Measurements from ENCODE around the gene C7orf57. TPM values are rescaled to one million over a fixed set of nuclear protein-coding genes. Genes with fewer than 3 reads are reported as not detected.

The C7orf57 gene
- total and polyA plus RNA-seq, 2 experiments from 2014 or later: 0.42 to 2.1 TPM

- Histone ChIP-seq H3K9me2 (ENCODE audit: insufficient read depth) (no peaks in the 10 kb centered on the region), H3K4me2 (no peak overlapping the region), H3K27me3 (ENCODE audit: insufficient read depth) (no peaks in the 10 kb centered on the region), H3F3A (replicated peaks; ENCODE audit: low read depth) (no peaks in the 10 kb centered on the region), H3K4me3 (no peak overlapping the region), H3K4me1 (ENCODE audit: insufficient read depth) (no peaks in the 10 kb centered on the region), H4K20me1 (replicated peaks; ENCODE audit: insufficient read depth) (no peaks in the 10 kb centered on the region), H3K36me3 (ENCODE audit: insufficient read depth) (no peaks in the 10 kb centered on the region), H3K27ac (ENCODE audit: low read depth) (no peak overlapping the region), H2AFZ (no peak overlapping the region), H3K79me2 (replicated peaks; ENCODE audit: insufficient read depth) (no peaks in the 10 kb centered on the region)
- Mint-ChIP-seq H3K27ac (no peak overlapping the region), H3K9me3 (peaks cover 8% of the 10 kb centered on the region; the same call in 1 of the 3 replicates), H3K4me3 (no peak overlapping the region), H3K4me1 (peaks cover 2% of the 10 kb centered on the region; the same call in 2 of the 3 replicates), H3K27me3 (ENCODE audit: insufficient read depth, low read depth, poor library complexity) (peaks cover 1% of the 10 kb centered on the region), H3K36me3 (ENCODE audit: low read depth) (no peaks in the 10 kb centered on the region)
- ATAC-seq (no peak), DNase-seq (ENCODE audit: low spot score) (no peak)
- TF ChIP-seq JUNB (IDR thresholded peaks at IDR 0.05; ENCODE audit: unreplicated experiment) (no peak), REST (IDR thresholded peaks at IDR 0.05; ENCODE audit: unreplicated experiment) (no peak), ETS1 (IDR thresholded peaks at IDR 0.05) (no peak), STAT1 (IDR thresholded peaks at IDR 0.05; ENCODE audit: unreplicated experiment) (no peak), POLR2AphosphoS5 (IDR thresholded peaks at IDR 0.05; ENCODE audit: low read depth) (no peak), CTCF (conservative IDR thresholded peaks at IDR 0.05; ENCODE audit: low read depth in 2 of 2) (no peak), EZH2phosphoT487 (IDR thresholded peaks at IDR 0.05; ENCODE audit: unreplicated experiment) (no peak), NANOG (IDR thresholded peaks at IDR 0.05; ENCODE audit: borderline replicate concordance) (no peak), ZNF331 (CRISPR knock-in tag; IDR thresholded peaks at IDR 0.05; ENCODE audit: low read depth) (no peak), ZNF114 (CRISPR knock-in tag; IDR thresholded peaks at IDR 0.05) (no peak), ZNF462 (CRISPR knock-in tag; IDR thresholded peaks at IDR 0.05) (no peak), EZH2 (IDR thresholded peaks at IDR 0.05; ENCODE audit: low read depth, unreplicated experiment) (no peak), CREB1 (CRISPR knock-in tag; IDR thresholded peaks at IDR 0.05; ENCODE audit: low read depth) (no peak)
Measured at GRCh38 chr7:48053736-48054135, 18.4 kb downstream of the C7orf57 start.
